NT2/D1 (cell line): ENCODE measurements around the gene IPO5.

Source experiments
- DNase-seq: peaks from one replicate; pipeline ENCODE4 v3.0.0-alpha.2; 2011; ENCODE audit warnings: low read depth, low spot score
- H3K27me3 ChIP-seq: 2 replicates; pipeline ENCODE4 v1.6.0; 2011; ENCODE audit warnings: mild to moderate bottlenecking; ENCODE audit not compliant: insufficient read length, insufficient read depth
- H3K36me3 ChIP-seq: 2 replicates; pipeline ENCODE4 v1.6.1; 2011; ENCODE audit warnings: mild to moderate bottlenecking, low read length, mixed read lengths; ENCODE audit not compliant: insufficient read depth, insufficient read length
- H3K4me1 ChIP-seq: 2 replicates; pipeline ENCODE4 v1.5.1; 2011; ENCODE audit not compliant: insufficient read depth, insufficient read length
- H3K4me3 ChIP-seq: 2 replicates; pipeline ENCODE4 v1.5.1; 2011; ENCODE audit warnings: low read depth; ENCODE audit not compliant: insufficient read length
- H3K9ac ChIP-seq: 2 replicates; pipeline ENCODE4 v1.6.0; 2011; ENCODE audit warnings: low read depth; ENCODE audit not compliant: insufficient read length
- H3K9me3 ChIP-seq: 2 replicates; pipeline ENCODE4 v1.5.1; 2011; ENCODE audit warnings: mild to moderate bottlenecking, low read length; ENCODE audit not compliant: insufficient read depth
- SUZ12 ChIP-seq: IDR thresholded peaks from 2 replicates; pipeline ENCODE4 v1.6.1; 2011; ENCODE audit not compliant: insufficient read length, insufficient read depth; ENCODE audit errors: extremely low read depth
- YY1 ChIP-seq: IDR thresholded peaks from 2 replicates; pipeline ENCODE4 v1.6.1; 2011; ENCODE audit not compliant: insufficient read length, insufficient read depth
- ZNF274 ChIP-seq: IDR thresholded peaks from 2 replicates; pipeline ENCODE4 v1.6.1; 2011; ENCODE audit warnings: mild to moderate bottlenecking, low read depth, low read length

IPO5 gene

GRCh38 chr13:98060282-98060681 lies 106.8 kb downstream of the IPO5 start:
- no peak overlapping the region for H3K4me3 ChIP-seq
- H3K36me3 ChIP-seq: no peaks in the 10 kb centered on the region
- H3K27me3 ChIP-seq: no peaks in the 10 kb centered on the region
- no peak for DNase-seq
- H3K9me3 ChIP-seq: no peaks in the 10 kb centered on the region
- H3K4me1 ChIP-seq: no peaks in the 10 kb centered on the region
- H3K9ac ChIP-seq: no peak overlapping the region
- TF ChIP-seq ZNF274: no peak

DNA sequence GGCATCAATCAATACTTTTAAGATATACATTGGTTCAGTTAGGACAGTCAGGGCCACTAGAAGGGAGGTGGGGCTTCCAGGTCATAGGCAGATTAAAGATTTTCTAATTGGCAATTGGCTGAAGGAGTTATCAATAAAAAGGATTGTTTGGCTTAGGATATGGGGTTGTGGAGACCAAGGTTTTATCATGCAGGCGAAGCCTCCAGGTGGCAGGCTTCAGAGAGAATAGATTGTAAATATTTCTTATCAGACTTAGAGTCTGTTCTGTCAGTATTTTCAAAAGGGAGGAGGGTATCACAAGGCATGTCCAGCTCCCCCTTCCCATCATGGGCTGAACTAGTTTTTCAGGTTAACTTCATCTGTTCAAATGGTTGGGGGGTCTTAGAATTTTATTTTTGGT lies 112.0 kb downstream of the IPO5 start:
- TF ChIP-seq ZNF274 (no peak), YY1 (no peak), SUZ12 (no peak)
- Histone ChIP-seq H3K27me3 (no peaks in the 10 kb centered on the region), H3K9me3 (no peaks in the 10 kb centered on the region), H3K4me3 (no peak overlapping the region), H3K36me3 (no peaks in the 10 kb centered on the region), H3K9ac (no peak overlapping the region), H3K4me1 (no peaks in the 10 kb centered on the region)
- DNase-seq: no peak

DNA sequence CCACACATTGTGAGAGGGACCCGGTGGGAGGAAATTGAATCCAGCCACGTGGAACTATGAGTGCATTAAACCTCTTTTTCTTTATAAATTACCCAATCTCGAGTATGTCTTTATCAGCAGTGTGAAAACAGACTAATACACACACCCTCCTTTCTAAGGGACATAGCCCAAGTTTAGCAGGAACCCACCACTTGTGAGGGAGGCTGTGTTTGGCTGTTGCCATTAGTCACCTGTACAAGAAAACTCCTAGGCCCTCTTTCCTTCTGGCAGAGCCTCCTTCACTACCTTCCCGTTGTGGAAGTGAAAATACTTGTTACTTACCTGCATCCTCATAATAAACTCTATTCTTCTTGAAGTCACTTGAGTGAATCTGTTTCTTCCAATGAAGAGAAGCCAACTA lies 113.2 kb downstream of the IPO5 start:
- Histone ChIP-seq H3K27me3 (no peaks in the 10 kb centered on the region), H3K9ac (no peak overlapping the region), H3K4me1 (no peaks in the 10 kb centered on the region), H3K9me3 (no peaks in the 10 kb centered on the region), H3K4me3 (no peak overlapping the region), H3K36me3 (no peaks in the 10 kb centered on the region)
- no peak for DNase-seq
- TF ChIP-seq SUZ12: no peak
- TF ChIP-seq ZNF274: no peak
- no peak for TF ChIP-seq YY1

- no peaks in the 10 kb centered on the region for H3K36me3 ChIP-seq
- H3K9ac ChIP-seq: no peak overlapping the region
- no peaks in the 10 kb centered on the region for H3K27me3 ChIP-seq
- H3K9me3 ChIP-seq: no peaks in the 10 kb centered on the region
- TF ChIP-seq SUZ12 (no peak), YY1 (no peak), ZNF274 (no peak)
- no peak overlapping the region for H3K4me3 ChIP-seq
- H3K4me1 ChIP-seq: no peaks in the 10 kb centered on the region
- no peak for DNase-seq
Observed at GRCh38 chr13:98068521-98068920, 115.0 kb downstream of the IPO5 start.

- Histone ChIP-seq H3K27me3 (no peaks in the 10 kb centered on the region), H3K4me3 (no peak overlapping the region), H3K4me1 (no peaks in the 10 kb centered on the region), H3K9ac (no peak overlapping the region), H3K36me3 (no peaks in the 10 kb centered on the region), H3K9me3 (no peaks in the 10 kb centered on the region)
- DNase-seq: no peak
- TF ChIP-seq ZNF274 (no peak), SUZ12 (no peak)
Observed at GRCh38 chr13:98069985-98070384, 116.5 kb downstream of the IPO5 start.

DNA sequence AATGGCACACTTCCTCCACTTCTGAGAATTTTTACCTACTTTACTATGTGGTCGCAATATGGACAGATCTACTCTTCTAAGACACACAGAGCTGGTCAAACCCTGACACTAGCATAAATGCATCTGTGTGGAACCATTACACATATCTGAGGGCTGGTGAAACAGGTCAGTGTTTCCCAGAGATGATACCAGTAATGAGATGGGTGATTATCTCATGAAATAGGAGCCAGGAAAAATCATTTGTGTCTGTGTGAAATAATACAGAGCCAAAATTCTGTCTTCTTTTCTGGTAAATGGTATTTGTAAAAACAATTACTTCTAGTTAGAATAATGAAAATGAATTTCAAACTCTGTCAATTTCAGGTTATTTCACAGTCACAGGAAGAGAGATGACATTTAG lies 117.8 kb downstream of the IPO5 start:
- Histone ChIP-seq H3K4me1 (no peaks in the 10 kb centered on the region), H3K4me3 (no peak overlapping the region), H3K27me3 (no peaks in the 10 kb centered on the region), H3K9me3 (no peaks in the 10 kb centered on the region; the same call in 1 of the 2 replicates), H3K36me3 (no peaks in the 10 kb centered on the region), H3K9ac (no peak overlapping the region)
- no peak for DNase-seq
- TF ChIP-seq ZNF274: no peak
- no peak for TF ChIP-seq SUZ12
- no peak for TF ChIP-seq YY1

DNA sequence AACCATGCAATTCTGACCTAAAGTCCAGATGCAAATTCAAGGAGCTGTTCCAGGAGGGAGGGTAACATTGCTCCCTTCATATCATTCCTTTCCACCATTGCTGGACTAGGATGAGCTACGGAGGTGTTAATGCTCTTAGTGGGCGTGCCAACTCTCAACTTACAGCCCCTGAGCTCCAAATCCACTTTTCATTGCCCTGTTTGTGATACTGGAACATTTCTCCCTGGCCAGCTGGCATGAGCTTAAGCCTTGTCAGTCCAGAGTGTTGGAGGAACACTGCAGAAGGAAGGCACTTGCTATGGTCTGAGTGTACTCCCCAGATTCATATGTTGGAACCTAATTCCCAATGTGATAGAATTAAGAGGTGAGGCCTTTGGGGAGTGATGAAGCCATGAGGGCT lies 119.0 kb downstream of the IPO5 start:
- Histone ChIP-seq H3K4me3 (no peak overlapping the region), H3K36me3 (no peaks in the 10 kb centered on the region), H3K9ac (no peak overlapping the region), H3K9me3 (no peaks in the 10 kb centered on the region; the same call in 1 of the 2 replicates), H3K27me3 (no peaks in the 10 kb centered on the region), H3K4me1 (no peaks in the 10 kb centered on the region)
- no peak for TF ChIP-seq ZNF274
- TF ChIP-seq YY1: no peak
- TF ChIP-seq SUZ12: no peak
- DNase-seq: no peak
